K562 (cell line): ENCODE data around the gene BBS1. TPM values are rescaled to one million over a fixed set of nuclear protein-coding genes. Genes with fewer than 3 reads are reported as not detected.
A peak's percentile ranks its signal among the peaks of the same experiment; 100 is the strongest.

Experiments used
- ATAC-seq: fragments of 200-7000 bp; cut with Tn5 transposase; 3 replicates; pipeline ENCODE4 v1.9.1; 2020; ENCODE audit warnings: moderate library complexity
- BruUV-seq: library from RNA; stranded (reverse); fragments of 400-500 nt; replicated peaks from 2 replicates; lab custom pipeline; 2021; lab: Mats Ljungman, UMichigan
- CTCF ChIA-PET: fragments of 300-600 bp; formaldehyde crosslinking; extraction: SDS; loops from one replicate; lab custom pipeline; 2021; ENCODE audit warnings: low intra/inter-chr PET ratio; lab: Yijun Ruan, JAX
- POLR2A ChIA-PET: fragments of 300-600, 350-650 bp; sonication (Branson Sonifier 250); formaldehyde crosslinking; extraction: SDS; loops from one replicate; lab custom pipeline; 2021; ENCODE audit warnings: antibody characterized with exemption, inconsistent platforms; lab: Yijun Ruan, JAX
- DNase-seq, 4 experiments: peaks; one replicate each; pipeline versions ENCODE4 v3.0.0 to v3.0.0-alpha.2; 2011 to 2018; ENCODE audit warnings: low spot score in 3 of 4, mixed read lengths in 3 of 4; ENCODE audit errors: extremely low read depth in 1 of 4
- FAIRE-seq: peaks from 2 replicates; lab custom pipeline; 2011; peaks lifted over from hg19 to GRCh38; lab: Jason Lieb, UNC
- H2AFZ ChIP-seq: 2 replicates; pipeline ENCODE4 v1.6.0; 2011; ENCODE audit warnings: low read depth, low read length, control low read depth, inconsistent platforms
- H3K27ac ChIP-seq: fragments of 200-600 bp; 3 replicates; pipeline ENCODE4 v1.8.0; 2011; ENCODE audit warnings: low read depth, mild to moderate bottlenecking, control low read depth, inconsistent platforms, low read length, moderate library complexity, mixed read lengths; ENCODE audit errors: extremely low read depth
- H3K27me3 ChIP-seq, 2 experiments: fragments of 300-600 bp in 1 of 2; 2 replicates in 1 of 2; 3 replicates in 1 of 2; pipeline versions ENCODE4 v1.6.0 to v1.8.0; 2011; ENCODE audit warnings: inconsistent platforms in 2 of 2, low read length in 2 of 2, mild to moderate bottlenecking in 1 of 2, mixed read lengths in 1 of 2, moderate library complexity in 1 of 2; ENCODE audit not compliant: control insufficient read depth in 2 of 2, insufficient read depth in 2 of 2
- H3K36me3 ChIP-seq: fragments of 300-600 bp; 3 replicates; pipeline ENCODE4 v1.8.0; 2011; ENCODE audit warnings: mild to moderate bottlenecking, low read length, inconsistent platforms; ENCODE audit not compliant: control insufficient read depth, insufficient read depth
- H3K4me1 ChIP-seq, 2 experiments: fragments of 200-600 bp in 1 of 2; replicated peaks in 1 of 2; 2 replicates in 1 of 2; 3 replicates in 1 of 2; pipeline versions ENCODE4 v1.5.1 to v1.8.0; 2011; ENCODE audit warnings: inconsistent platforms in 2 of 2, low read length in 2 of 2, mild to moderate bottlenecking in 1 of 2, mixed read lengths in 1 of 2, moderate library complexity in 1 of 2; ENCODE audit not compliant: control insufficient read depth in 2 of 2, insufficient read depth in 2 of 2
- H3K4me2 ChIP-seq: 2 replicates; pipeline ENCODE4 v1.6.1; 2011; ENCODE audit warnings: low read length, control low read depth, inconsistent platforms, mixed read lengths; ENCODE audit not compliant: insufficient read depth
- H3K4me3 ChIP-seq: fragments of 200-600 bp; sonication (generic), shearing (Covaris generic); 2 replicates; pipeline ENCODE4 v1.5.1; 2016; ENCODE audit warnings: control low read depth, inconsistent platforms
- H3K79me2 ChIP-seq: fragments of 200-600 bp; 3 replicates; pipeline ENCODE4 v1.8.0; 2011; ENCODE audit warnings: low read length, inconsistent platforms; ENCODE audit not compliant: control insufficient read depth, insufficient read depth
- H3K9ac ChIP-seq, 2 experiments: 2 replicates each; pipeline versions ENCODE4 v1.6.0 to v1.6.1; 2011; ENCODE audit warnings: low read depth in 2 of 2, low read length in 2 of 2, control low read depth in 1 of 2, inconsistent platforms in 1 of 2, mild to moderate bottlenecking in 1 of 2, mixed read lengths in 1 of 2; ENCODE audit not compliant: insufficient read depth in 1 of 2
- H3K9me1 ChIP-seq: one replicate; pipeline ENCODE4 v1.6.0; 2011; ENCODE audit warnings: inconsistent platforms, mild to moderate bottlenecking, low read length, moderate library complexity; ENCODE audit not compliant: control insufficient read depth, insufficient read depth
- H3K9me3 ChIP-seq: replicated peaks from 2 replicates; pipeline ENCODE4 v1.5.1; 2011; ENCODE audit warnings: low read depth, low read length, inconsistent platforms; ENCODE audit not compliant: control insufficient read depth, insufficient read depth
- H4K20me1 ChIP-seq: replicated peaks from 2 replicates; pipeline ENCODE4 v1.6.1; 2011; ENCODE audit warnings: low read length, inconsistent platforms, mixed read lengths; ENCODE audit not compliant: control insufficient read depth, insufficient read depth
- MITF ChIP-seq: IDR thresholded peaks from 2 replicates; pipeline ENCODE4 v1.6.1; 2014; ENCODE audit warnings: antibody characterized with exemption
- RB1 ChIP-seq: fragments of 450-650 bp; IDR thresholded peaks from 2 replicates; pipeline ENCODE4 v1.6.1; 2017; ENCODE audit warnings: low read depth, mild to moderate bottlenecking
- RFX1 ChIP-seq: fragments of 450-650 bp; IDR thresholded peaks from 2 replicates; pipeline ENCODE4 v1.6.1; 2016; ENCODE audit warnings: mild to moderate bottlenecking, moderate library complexity
- SPI1 ChIP-seq: IDR thresholded peaks from 2 replicates; pipeline ENCODE4 v1.6.1; 2011; ENCODE audit warnings: low read depth, low read length, control low read depth, borderline replicate concordance
- ZKSCAN1 ChIP-seq: fragments of 150-350 bp; IDR thresholded peaks from 2 replicates; pipeline ENCODE4 v1.6.1; 2016; ENCODE audit warnings: low read depth, low read length
- ZNF764 ChIP-seq: fragments of 250-450 bp; sonication (Bioruptor Pico); IDR thresholded peaks from 2 replicates; pipeline ENCODE4 v1.4.0; 2020; ENCODE audit warnings: low read depth, mild to moderate bottlenecking, moderate library complexity
- ZNF785 ChIP-seq: fragments of 250-450 bp; sonication (Bioruptor Pico); IDR thresholded peaks from 2 replicates; pipeline ENCODE4 v1.4.0; 2020; ENCODE audit warnings: mild to moderate bottlenecking
- WGBS: fragments of 100-300 bp; shearing (Covaris generic); methylation state at CpG from one replicate; pipeline ENCODE4 v1.1.6; 2016; ENCODE audit warnings: low coverage, mixed read lengths; ENCODE audit not compliant: insufficient coverage; ENCODE audit errors: missing lambda C conversion rate; 5-methylcytosine and 5-hydroxymethylcytosine counted together
- in situ Hi-C: fragments of 300-500 bp; cut with MboI; formaldehyde crosslinking; loops from 4 replicates; pipeline ENCODE4 v1.15.0; 2018; ENCODE audit warnings: inconsistent platforms, mixed read lengths
- intact Hi-C: fragments of 100-400 bp; cut with micrococcal nuclease; formaldehyde crosslinking; loops from 2 replicates; pipeline ENCODE4 v1.14.2; 2022
- polyA plus RNA-seq, 8 experiments: library from polyadenylated mRNA; depleted of rRNA in 4 of 8; stranded (reverse) in 5 of 8; unstranded in 3 of 8; fragments of >200 nt; fragmentation: Nextera tagmentation in 2 of 8; fragmentation: Illumina TruSeq in 1 of 8; extraction: Ambion mirVana in 2 of 8; extraction: Trizol in 1 of 8; gene quantifications; 2 replicates each; pipeline versions ENCODE4 v1.2.1 to v1.2.3, GENCODE V29; 2011 to 2014; ENCODE audit warnings: inconsistent platforms in 1 of 8, missing spikeins in 1 of 8
- total RNA-seq, 7 experiments: library from RNA; depleted of rRNA in 6 of 7; stranded (reverse); fragments of >200 nt in 6 of 7; fragmentation: Illumina TruSeq in 2 of 7; extraction: Trizol in 2 of 7; gene quantifications; 2 replicates each; pipeline versions ENCODE4 v1.2.1 to v1.2.3, GENCODE V29; 2011 to 2021; ENCODE audit warnings: low replicate concordance in 1 of 7

BBS1 gene
- total and polyA plus RNA-seq, 9 of the 15 experiments (the other 6 are each of a cell fraction or from before 2014, with no cell fraction given) = 9.0 to 19.8 (median 12.1) TPM

- TF ChIP-seq SPI1 (peak; percentile 26; the same call in 1 of the 2 replicates), RB1 (no peak), ZNF764 (CRISPR knock-in tag) (no peak), RFX1 (peak; percentile 68), ZNF785 (CRISPR knock-in tag) (no peak), ZKSCAN1 (no peak), MITF (no peak)
- Histone ChIP-seq H3K79me2 (no peaks in the 10 kb centered on the region), H3K9me3 (no peaks in the 10 kb centered on the region), H2AFZ (peak overlapping the region; percentile 74), H3K4me1 (peaks cover 0 to 24% of the 10 kb centered on the region in 2 experiments; a peak in 3 of 5 replicates), H3K27ac (no peak overlapping the region), H3K9ac (peak overlapping the region in 1 of 2 experiments; percentile 83; a peak in 1 of 4 replicates), H3K9me1 (no peaks in the 10 kb centered on the region), H4K20me1 (peaks cover 6% of the 10 kb centered on the region; the same call in 1 of the 2 replicates), H3K36me3 (peaks cover 3% of the 10 kb centered on the region; the same call in 1 of the 3 replicates), H3K4me2 (peak overlapping the region; percentile 69; the same call in 1 of the 2 replicates), H3K27me3 (no peaks in the 10 kb centered on the region), H3K4me3 (peak overlapping the region; percentile 56; the same call in 1 of the 2 replicates)
- no peak for DNase-seq
- no peak for FAIRE-seq
- ChIA-PET CTCF (no interaction called here), POLR2A (interaction anchor here (0.7 to 2.6 kb wide), 4 partner anchors 12 to 850 kb away, joined by 3 to 18 read pairs (median 8); partner anchors contain the start of gene DPP3)
- no peak for ATAC-seq
- 54% methylated on average over 6 of the region's 6 CpGs for WGBS
- BruUV-seq = TSS peak; percentile 75
- in situ Hi-C loops (no loop called here), intact Hi-C loops (no loop called here)
Observed at GRCh38 chr11:66467756-66468155, 42.7 kb upstream of the BBS1 start.
